PC-9 (cell line): ENCODE data around the gene SLC6A5. TPM values are rescaled to one million over a fixed set of nuclear protein-coding genes. Genes with fewer than 3 reads are reported as not detected.
"Not testable (repeated sequence)": the region's sequence is repeated elsewhere in the genome, so short reads cannot be mapped to it uniquely, and the experiment has no call there.

ENCODE experiments used
- BruUV-seq: library from RNA; stranded (reverse); fragments of 400-500 nt; replicated peaks from 2 replicates; lab custom pipeline; 2021; lab: Mats Ljungman, UMichigan
- CTCF ChIA-PET: fragments of 300-600 bp; sonication (Branson Sonifier 250); formaldehyde crosslinking; loops from one replicate; lab custom pipeline; 2022; ENCODE audit warnings: antibody characterized with exemption; lab: Charles Lee
- POLR2A ChIA-PET: fragments of 300-600 bp; sonication (Branson Sonifier 250); formaldehyde crosslinking; loops from one replicate; lab custom pipeline; 2022; ENCODE audit warnings: antibody characterized with exemption; ENCODE audit not compliant: unreplicated experiment; lab: Charles Lee
- DNase-seq, 2 experiments: peaks; one replicate each; pipeline versions ENCODE4 v3.0.0 to v3.0.0-alpha.2; 2015 to 2022; ENCODE audit warnings: mixed read lengths in 1 of 2
- H2AFZ ChIP-seq: fragments of 200-600 bp; sonication (generic); 2 replicates; pipeline ENCODE4 v1.8.1; 2017; ENCODE audit warnings: antibody characterized with exemption
- H3F3A ChIP-seq: fragments of 200-600 bp; sonication (generic); 2 replicates; pipeline ENCODE4 v1.8.1; 2017; ENCODE audit warnings: antibody characterized with exemption, mild to moderate bottlenecking, low read depth; ENCODE audit not compliant: insufficient read depth
- H3K27ac ChIP-seq: fragments of 200-600 bp; sonication (generic); 2 replicates; pipeline ENCODE4 v1.6.1; 2016; ENCODE audit warnings: mixed run types
- H3K27me3 ChIP-seq: fragments of 200-600 bp; sonication (generic); 2 replicates; pipeline ENCODE4 v1.6.1; 2016; ENCODE audit warnings: low read depth, mixed run types; ENCODE audit not compliant: insufficient read depth
- H3K36me3 ChIP-seq: fragments of 200-600 bp; sonication (generic); 2 replicates; pipeline ENCODE4 v1.6.1; 2016; ENCODE audit warnings: low read depth, mixed run types
- H3K4me1 ChIP-seq: fragments of 200-600 bp; sonication (generic); replicated peaks from 2 replicates; pipeline ENCODE4 v1.6.1; 2016; ENCODE audit warnings: mixed run types; ENCODE audit not compliant: insufficient read depth
- H3K4me2 ChIP-seq: fragments of 200-600 bp; sonication (generic); 2 replicates; pipeline ENCODE4 v1.6.1; 2017; ENCODE audit warnings: mixed run types
- H3K4me3 ChIP-seq: fragments of 200-600 bp; sonication (generic); 2 replicates; pipeline ENCODE4 v1.6.1; 2016; ENCODE audit warnings: mixed run types
- H3K79me2 ChIP-seq: fragments of 200-600 bp; sonication (generic); 2 replicates; pipeline ENCODE4 v1.6.1; 2017; ENCODE audit warnings: low read depth, mixed run types
- H3K9me2 ChIP-seq: fragments of 200-600 bp; sonication (generic); 2 replicates; pipeline ENCODE4 v1.8.1; 2017; ENCODE audit warnings: mild to moderate bottlenecking; ENCODE audit not compliant: insufficient read depth
- H3K9me3 ChIP-seq: fragments of 200-600 bp; sonication (generic); 2 replicates; pipeline ENCODE4 v1.8.1; 2016; ENCODE audit warnings: low read depth; ENCODE audit not compliant: insufficient read depth
- H4K20me1 ChIP-seq: fragments of 200-600 bp; sonication (generic); 2 replicates; pipeline ENCODE4 v1.8.1; 2017; ENCODE audit not compliant: insufficient read depth
- CTCF ChIP-seq: fragments of 200-600 bp; sonication (generic); conservative IDR thresholded peaks from 2 replicates; pipeline ENCODE4 v1.6.1; 2017; ENCODE audit warnings: mixed run types, antibody characterized with exemption, mild to moderate bottlenecking, moderate library complexity
- EZH2 ChIP-seq: fragments of 200-600 bp; sonication (generic); IDR thresholded peaks from 2 replicates; pipeline ENCODE4 v1.8.0; 2017; ENCODE audit warnings: antibody characterized with exemption, low read depth
- intact Hi-C: fragments of 100-400 bp; cut with micrococcal nuclease; formaldehyde crosslinking; loops from one replicate; pipeline ENCODE4 v1.10.0; 2022; ENCODE audit not compliant: unreplicated experiment
- total RNA-seq: library from RNA; stranded (reverse); gene quantifications from 2 replicates; pipeline ENCODE4 v1.2.3, GENCODE V29; 2021

SLC6A5 gene
- total RNA-seq, 1 experiment from 2014 or later: not detected

GRCh38 chr11:20563866-20564265 is 35.5 kb upstream of the SLC6A5 start:
- Histone ChIP-seq H3K9me2 (0 out of 2 replicates have a peak, but pooled peaks cover 3% of the 10 kb centered on the region), H3K4me1 (no peaks in the 10 kb centered on the region), H3K27ac (no peak overlapping the region), H3F3A (no peaks in the 10 kb centered on the region), H3K36me3 (no peaks in the 10 kb centered on the region), H3K27me3 (peaks cover 23% of the 10 kb centered on the region), H3K9me3 (no peaks in the 10 kb centered on the region), H3K4me3 (no peak overlapping the region), H3K79me2 (no peaks in the 10 kb centered on the region), H4K20me1 (no peaks in the 10 kb centered on the region), H2AFZ (no peak overlapping the region), H3K4me2 (no peak overlapping the region)
- no TSS peak for BruUV-seq
- ChIA-PET POLR2A (no interaction called here), CTCF (no interaction called here)
- no peak for DNase-seq
- no peak for TF ChIP-seq CTCF
- no peak for TF ChIP-seq EZH2
- intact Hi-C loops: no loop called here

- Histone ChIP-seq H3K4me1 (no peaks in the 10 kb centered on the region), H3K4me3 (no peak overlapping the region), H3K9me3 (no peaks in the 10 kb centered on the region), H3K36me3 (no peaks in the 10 kb centered on the region), H3K79me2 (no peaks in the 10 kb centered on the region), H3F3A (no peaks in the 10 kb centered on the region), H3K4me2 (no peak overlapping the region), H4K20me1 (no peaks in the 10 kb centered on the region), H3K27me3 (peaks cover 16% of the 10 kb centered on the region), H3K27ac (no peak overlapping the region), H2AFZ (no peak overlapping the region), H3K9me2 (0 out of 2 replicates have a peak, but pooled peaks cover 3% of the 10 kb centered on the region)
- intact Hi-C loops: no loop called here
- TF ChIP-seq CTCF: no peak
- no peak for TF ChIP-seq EZH2
- POLR2A ChIA-PET: no interaction called here
- no TSS peak for BruUV-seq
- no peak for DNase-seq
- CTCF ChIA-PET: no interaction called here
Measured at GRCh38 chr11:20564846-20565635, 34.4 kb upstream of the SLC6A5 start.

- POLR2A ChIA-PET, H3K79me2 ChIP-seq, intact Hi-C loops, H3K4me2 ChIP-seq, H3K36me3 ChIP-seq, H3K9me3 ChIP-seq, H3K9me2 ChIP-seq, CTCF ChIA-PET, BruUV-seq, H4K20me1 ChIP-seq, H3K27ac ChIP-seq, H3F3A ChIP-seq, H3K4me3 ChIP-seq, DNase-seq, H2AFZ ChIP-seq, H3K4me1 ChIP-seq: not testable (repeated sequence)
- peaks cover 20% of the 10 kb centered on the region for H3K27me3 ChIP-seq
Measured at GRCh38 chr11:20566115-20566514, 33.3 kb upstream of the SLC6A5 start.
